Measurements from ENCODE around the gene RBMS1. TPM values are rescaled to one million over a fixed set of nuclear protein-coding genes. Genes with fewer than 3 reads are reported as not detected.

RBMS1 gene
- total RNA-seq, 3 donors from 2014 or later = 9.7 to 58.3 (median 21.6) TPM

DNA sequence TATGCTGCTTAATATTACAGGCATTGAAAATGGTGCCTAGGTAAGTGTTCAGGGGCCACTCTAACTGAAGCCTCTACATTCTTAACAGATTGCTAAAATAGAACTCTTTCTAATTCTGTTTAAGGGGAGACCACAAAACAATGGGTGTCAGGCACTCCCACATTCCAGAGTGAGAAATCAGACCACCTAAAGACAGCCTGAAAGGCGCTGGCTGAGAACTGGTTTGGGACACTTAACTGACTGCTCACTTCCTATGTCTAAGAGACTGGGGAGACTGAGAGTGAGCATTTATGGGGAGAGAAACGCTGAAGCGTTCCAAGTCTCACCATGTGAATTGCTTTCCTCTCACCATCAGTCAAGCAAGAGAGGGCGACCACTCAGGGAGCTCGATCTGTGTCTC lies 184.7 kb downstream of the RBMS1 start:
- H3K9me3 ChIP-seq = no peaks in the 10 kb centered on the region
- DNase-seq (no peak), ATAC-seq (no peak)
- intact Hi-C loops (cut with DNase I, micrococcal nuclease) = no loop called here
- H3K36me3 ChIP-seq (ENCODE audit: low read depth) = no peaks in the 10 kb centered on the region
- H3K4me3 ChIP-seq = no peak overlapping the region
- TF ChIP-seq, protein P1, sequence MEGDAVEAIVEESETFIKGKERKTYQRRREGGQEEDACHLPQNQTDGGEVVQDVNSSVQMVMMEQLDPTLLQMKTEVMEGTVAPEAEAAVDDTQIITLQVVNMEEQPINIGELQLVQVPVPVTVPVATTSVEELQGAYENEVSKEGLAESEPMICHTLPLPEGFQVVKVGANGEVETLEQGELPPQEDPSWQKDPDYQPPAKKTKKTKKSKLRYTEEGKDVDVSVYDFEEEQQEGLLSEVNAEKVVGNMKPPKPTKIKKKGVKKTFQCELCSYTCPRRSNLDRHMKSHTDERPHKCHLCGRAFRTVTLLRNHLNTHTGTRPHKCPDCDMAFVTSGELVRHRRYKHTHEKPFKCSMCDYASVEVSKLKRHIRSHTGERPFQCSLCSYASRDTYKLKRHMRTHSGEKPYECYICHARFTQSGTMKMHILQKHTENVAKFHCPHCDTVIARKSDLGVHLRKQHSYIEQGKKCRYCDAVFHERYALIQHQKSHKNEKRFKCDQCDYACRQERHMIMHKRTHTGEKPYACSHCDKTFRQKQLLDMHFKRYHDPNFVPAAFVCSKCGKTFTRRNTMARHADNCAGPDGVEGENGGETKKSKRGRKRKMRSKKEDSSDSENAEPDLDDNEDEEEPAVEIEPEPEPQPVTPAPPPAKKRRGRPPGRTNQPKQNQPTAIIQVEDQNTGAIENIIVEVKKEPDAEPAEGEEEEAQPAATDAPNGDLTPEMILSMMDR (IDR thresholded peaks at IDR 0.05) = no peak
- no peaks in the 10 kb centered on the region for H3K4me1 ChIP-seq (ENCODE audit: low read depth)

DNA sequence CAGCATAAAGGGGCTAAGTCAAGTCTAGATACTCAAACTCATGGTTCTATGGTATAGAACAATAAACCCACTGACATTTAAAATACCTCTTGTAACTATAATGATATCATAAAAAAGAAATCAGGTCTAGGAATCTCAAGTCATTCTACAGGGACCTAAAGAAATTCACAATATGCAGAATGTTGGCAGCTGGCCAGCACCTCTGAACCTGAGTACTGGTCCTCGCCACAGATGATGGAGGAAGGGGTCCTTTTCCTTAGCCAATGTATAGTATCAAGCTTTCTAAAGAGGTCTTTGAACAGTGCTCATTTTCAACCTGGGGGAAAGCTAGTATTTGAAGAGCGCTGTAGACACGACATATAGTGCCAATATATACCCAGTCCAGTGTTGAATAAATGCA lies 185.1 kb downstream of the RBMS1 start:
- ATAC-seq = no peak
- Histone ChIP-seq H3K36me3 (ENCODE audit: low read depth) (no peaks in the 10 kb centered on the region), H3K4me1 (ENCODE audit: low read depth) (no peaks in the 10 kb centered on the region), H3K9me3 (no peaks in the 10 kb centered on the region), H3K4me3 (no peak overlapping the region)
- intact Hi-C loops (cut with DNase I, micrococcal nuclease) = no loop called here
- no peak for DNase-seq
- TF ChIP-seq, protein P1 (IDR thresholded peaks at IDR 0.05) = no peak

GRCh38 chr2:160306985-160307384 lies 186.6 kb downstream of the RBMS1 start:
- TF ChIP-seq, protein P1 (IDR thresholded peaks at IDR 0.05) = no peak
- H3K36me3 ChIP-seq (ENCODE audit: low read depth) = no peaks in the 10 kb centered on the region
- DNase-seq (no peak), ATAC-seq (no peak)
- H3K4me1 ChIP-seq (ENCODE audit: low read depth) = no peaks in the 10 kb centered on the region
- intact Hi-C loops (cut with DNase I, micrococcal nuclease) = no loop called here
- no peaks in the 10 kb centered on the region for H3K9me3 ChIP-seq
- no peak overlapping the region for H3K4me3 ChIP-seq

GRCh38 chr2:160305081-160305750 lies 188.4 kb downstream of the RBMS1 start:
- DNase-seq (no peak), ATAC-seq (no peak)
- intact Hi-C loops (cut with DNase I, micrococcal nuclease) = no loop called here
- Histone ChIP-seq H3K4me3 (no peak overlapping the region), H3K9me3 (no peaks in the 10 kb centered on the region), H3K36me3 (ENCODE audit: low read depth) (no peaks in the 10 kb centered on the region), H3K4me1 (ENCODE audit: low read depth) (no peaks in the 10 kb centered on the region)
- TF ChIP-seq, protein P1 (IDR thresholded peaks at IDR 0.05) = no peak

GRCh38 chr2:160303527-160303926 lies 190.1 kb downstream of the RBMS1 start:
- ATAC-seq (no peak), DNase-seq (no peak)
- Histone ChIP-seq H3K4me3 (no peak overlapping the region), H3K9me3 (no peaks in the 10 kb centered on the region), H3K4me1 (ENCODE audit: low read depth) (no peaks in the 10 kb centered on the region), H3K36me3 (ENCODE audit: low read depth) (no peaks in the 10 kb centered on the region)
- intact Hi-C loops (cut with DNase I, micrococcal nuclease) = no loop called here
- TF ChIP-seq, protein P1 (IDR thresholded peaks at IDR 0.05) = no peak

DNA sequence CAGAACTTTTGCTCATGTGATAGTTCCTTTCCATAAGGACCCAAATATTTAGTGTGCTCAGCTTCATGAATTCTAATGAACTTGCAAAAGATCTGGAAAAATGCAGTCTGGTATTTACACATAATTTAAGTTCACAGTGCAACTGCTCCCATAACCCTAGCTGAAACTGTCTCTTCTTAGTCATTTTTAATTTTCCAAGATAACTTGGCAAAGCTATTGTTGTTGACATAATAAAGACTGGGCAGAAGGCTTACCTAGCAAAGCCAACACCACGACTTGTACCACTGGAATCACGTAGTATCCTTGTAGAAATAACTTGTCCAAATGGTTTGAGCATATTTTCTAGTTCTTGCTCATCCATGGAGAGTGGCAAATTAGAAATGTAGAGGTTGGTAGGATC lies 190.5 kb downstream of the RBMS1 start:
- Histone ChIP-seq H3K4me1 (ENCODE audit: low read depth) (no peaks in the 10 kb centered on the region), H3K4me3 (no peak overlapping the region), H3K9me3 (no peaks in the 10 kb centered on the region), H3K36me3 (ENCODE audit: low read depth) (no peaks in the 10 kb centered on the region)
- DNase-seq = no peak
- TF ChIP-seq, protein P1 (IDR thresholded peaks at IDR 0.05) = no peak
- no peak for ATAC-seq
- intact Hi-C loops (cut with DNase I, micrococcal nuclease) = no loop called here

Measured in mucosa of descending colon (tissue), 3 donors.